Gastroesophageal sphincter (tissue), 3 donors: ENCODE measurements around the gene TAX1BP1.

ENCODE experiments used
- POLR2A ChIP-seq, 2 donors: fragments of 450-650 bp; IDR thresholded peaks; one replicate each; pipeline ENCODE4 v1.6.1; 2017; ENCODE audit warnings: antibody characterized with exemption in 2 of 2, mild to moderate bottlenecking in 2 of 2, moderate library complexity in 1 of 2
- POLR2AphosphoS5 ChIP-seq: sonication (generic); formaldehyde crosslinking; IDR thresholded peaks from one replicate; pipeline ENCODE4 v1.6.1; 2017; ENCODE audit warnings: antibody characterized with exemption
- TF ChIP-seq, protein P1 (sequence below), 4 experiments: fragments of 200-600 bp in 2 of 4; fragments of 450-650 bp in 2 of 4; sonication (generic) in 1 of 4; IDR thresholded peaks; one replicate each; pipeline ENCODE4 v1.5.1; 2017 to 2019; ENCODE audit warnings: antibody characterized with exemption in 4 of 4, mild to moderate bottlenecking in 2 of 4, moderate library complexity in 2 of 4

DNA sequence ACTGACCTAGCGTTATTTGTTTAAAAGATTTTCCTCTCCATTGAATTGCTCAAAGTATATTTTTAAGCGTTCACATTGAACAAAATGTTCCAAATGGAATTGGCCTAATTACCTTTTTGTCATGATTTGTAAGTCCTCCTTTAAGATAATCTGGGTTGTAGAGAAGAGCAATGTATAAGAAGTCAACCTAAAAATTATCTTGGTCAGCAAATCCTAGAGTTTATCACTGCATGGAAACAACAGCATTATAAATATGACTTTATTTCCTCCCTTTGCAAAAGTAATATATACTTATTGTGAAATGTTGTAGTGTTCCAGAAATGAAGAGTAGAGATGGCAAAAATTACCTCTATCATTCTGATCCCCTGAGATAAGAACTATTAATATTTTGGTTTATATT lies 59.2 kb downstream of the TAX1BP1 start:
- TF ChIP-seq POLR2A (IDR thresholded peaks at IDR 0.05), result no peak
- TF ChIP-seq, protein P1, sequence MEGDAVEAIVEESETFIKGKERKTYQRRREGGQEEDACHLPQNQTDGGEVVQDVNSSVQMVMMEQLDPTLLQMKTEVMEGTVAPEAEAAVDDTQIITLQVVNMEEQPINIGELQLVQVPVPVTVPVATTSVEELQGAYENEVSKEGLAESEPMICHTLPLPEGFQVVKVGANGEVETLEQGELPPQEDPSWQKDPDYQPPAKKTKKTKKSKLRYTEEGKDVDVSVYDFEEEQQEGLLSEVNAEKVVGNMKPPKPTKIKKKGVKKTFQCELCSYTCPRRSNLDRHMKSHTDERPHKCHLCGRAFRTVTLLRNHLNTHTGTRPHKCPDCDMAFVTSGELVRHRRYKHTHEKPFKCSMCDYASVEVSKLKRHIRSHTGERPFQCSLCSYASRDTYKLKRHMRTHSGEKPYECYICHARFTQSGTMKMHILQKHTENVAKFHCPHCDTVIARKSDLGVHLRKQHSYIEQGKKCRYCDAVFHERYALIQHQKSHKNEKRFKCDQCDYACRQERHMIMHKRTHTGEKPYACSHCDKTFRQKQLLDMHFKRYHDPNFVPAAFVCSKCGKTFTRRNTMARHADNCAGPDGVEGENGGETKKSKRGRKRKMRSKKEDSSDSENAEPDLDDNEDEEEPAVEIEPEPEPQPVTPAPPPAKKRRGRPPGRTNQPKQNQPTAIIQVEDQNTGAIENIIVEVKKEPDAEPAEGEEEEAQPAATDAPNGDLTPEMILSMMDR (IDR thresholded peaks at IDR 0.05), result no peak
- no peak for TF ChIP-seq POLR2AphosphoS5
